ENCODE results near the gene RHCE.
"Not testable (repeated sequence)": the region's sequence is repeated elsewhere in the genome, so short reads cannot be mapped to it uniquely, and the experiment has no call there.

RHCE gene

GRCh38 chr1:25420715-25421114, at the start of gene RHCE:
TSS of gene RHCE (minus strand) at chr1:25420825. CDS start at chr1:25420786, 39 bp downstream.
- not testable (repeated sequence) for DNase-seq (ENCODE audit: low read depth)

- DNase-seq (ENCODE audit: low read depth): no peak
These were observed 48.6 kb upstream of the RHCE start for GRCh38 chr1:25469177-25469576.

GRCh38 chr1:25468033-25468432, 47.4 kb upstream of the RHCE start:
- no peak for DNase-seq (ENCODE audit: low read depth)

GRCh38 chr1:25467616-25468015, 47.0 kb upstream of the RHCE start:
- DNase-seq (ENCODE audit: low read depth): no peak

GRCh38 chr1:25467193-25467592, 46.6 kb upstream of the RHCE start:
- no peak for DNase-seq (ENCODE audit: low read depth)

- DNase-seq (ENCODE audit: low read depth): no peak
These were observed 42.1 kb upstream of the RHCE start for GRCh38 chr1:25462732-25463131.

GRCh38 chr1:25461849-25462248, 41.2 kb upstream of the RHCE start:
- no peak for DNase-seq (ENCODE audit: low read depth)

- DNase-seq (ENCODE audit: low read depth): not testable (repeated sequence)
These were observed 40.2 kb upstream of the RHCE start for GRCh38 chr1:25460816-25461215.

GRCh38 chr1:25460020-25460419, 39.4 kb upstream of the RHCE start:
- DNase-seq (ENCODE audit: low read depth): no peak

- DNase-seq (ENCODE audit: low read depth): no peak
These were observed 38.1 kb upstream of the RHCE start for GRCh38 chr1:25458541-25459298.

- no peak for DNase-seq (ENCODE audit: low read depth)
These were observed 35.9 kb upstream of the RHCE start for GRCh38 chr1:25456502-25456901.

GRCh38 chr1:25451908-25452307, 31.3 kb upstream of the RHCE start:
- no peak for DNase-seq (ENCODE audit: low read depth)

GRCh38 chr1:25450891-25451290, 30.3 kb upstream of the RHCE start:
- DNase-seq (ENCODE audit: low read depth): no peak

- DNase-seq (ENCODE audit: low read depth): no peak
These were observed 26.9 kb upstream of the RHCE start for GRCh38 chr1:25447547-25447946.

- DNase-seq (ENCODE audit: low read depth): no peak
These were observed 25.4 kb upstream of the RHCE start for GRCh38 chr1:25445993-25446538.

GRCh38 chr1:25444604-25445003, 24.0 kb upstream of the RHCE start:
- DNase-seq (ENCODE audit: low read depth): not testable (repeated sequence)

GRCh38 chr1:25443030-25443699, 22.5 kb upstream of the RHCE start:
- no peak for DNase-seq (ENCODE audit: low read depth)

- DNase-seq (ENCODE audit: low read depth): no peak
These were observed 21.6 kb upstream of the RHCE start for GRCh38 chr1:25442178-25442577.

- DNase-seq (ENCODE audit: low read depth): no peak
These were observed 18.7 kb upstream of the RHCE start for GRCh38 chr1:25439287-25439686.

GRCh38 chr1:25437672-25438071, 17.0 kb upstream of the RHCE start:
- DNase-seq (ENCODE audit: low read depth): no peak

- no peak for DNase-seq (ENCODE audit: low read depth)
These were observed 14.9 kb upstream of the RHCE start for GRCh38 chr1:25435397-25436108.

- DNase-seq (ENCODE audit: low read depth): no peak
These were observed 13.0 kb upstream of the RHCE start for GRCh38 chr1:25433389-25434186.

All from activated gamma-delta T cell treated with anti-CD3 and anti-CD28 coated beads, Interleukin-2, amount 50 U/mL, for 16 hours (primary cell).